HUES6 (cell line): ENCODE measurements around the gene MOV10.
A peak's percentile ranks its signal among the peaks of the same experiment; 100 is the strongest.
"Not testable (repeated sequence)": the region's sequence is repeated elsewhere in the genome, so short reads cannot be mapped to it uniquely, and the experiment has no call there.

Experiments used
- H3K27ac ChIP-seq: 2 replicates; pipeline ENCODE4 v1.7.0; 2013; ENCODE audit warnings: low read depth, mild to moderate bottlenecking, low read length, inconsistent platforms
- H3K27me3 ChIP-seq: 2 replicates; pipeline ENCODE4 v1.6.1; 2013; ENCODE audit warnings: low read length; ENCODE audit not compliant: control insufficient read depth, insufficient read depth
- H3K36me3 ChIP-seq: 2 replicates; pipeline ENCODE4 v1.6.1; 2013; ENCODE audit warnings: low read length; ENCODE audit not compliant: control insufficient read depth, insufficient read depth
- H3K4me1 ChIP-seq: 2 replicates; pipeline ENCODE4 v1.6.1; 2013; ENCODE audit warnings: low read length; ENCODE audit not compliant: control insufficient read depth, insufficient read depth
- H3K4me3 ChIP-seq: 2 replicates; pipeline ENCODE4 v1.5.1; 2013; ENCODE audit warnings: low read depth, low read length
- H3K9ac ChIP-seq: one replicate; pipeline ENCODE4 v1.6.1; 2013; ENCODE audit warnings: mild to moderate bottlenecking, low read length
- H3K9me3 ChIP-seq: 2 replicates; pipeline ENCODE4 v1.6.1; 2013; ENCODE audit warnings: low read depth, low read length; ENCODE audit not compliant: control insufficient read depth, insufficient read depth

Gene MOV10

GRCh38 chr1:112638110-112638428 lies 36.4 kb upstream of the MOV10 start:
- H3K27ac ChIP-seq, result no peak overlapping the region
- H3K4me1 ChIP-seq, result no peaks in the 10 kb centered on the region
- no peaks in the 10 kb centered on the region for H3K27me3 ChIP-seq
- H3K9ac ChIP-seq, result no peak overlapping the region
- peaks cover 6% of the 10 kb centered on the region; the same call in 1 of the 2 replicates for H3K9me3 ChIP-seq
- H3K4me3 ChIP-seq, result no peak overlapping the region
- H3K36me3 ChIP-seq, result peaks cover 3% of the 10 kb centered on the region; the same call in 1 of the 2 replicates

GRCh38 chr1:112640437-112640836 lies 34.0 kb upstream of the MOV10 start:
- not testable (repeated sequence) for H3K27ac ChIP-seq

GRCh38 chr1:112643080-112643479 lies 31.4 kb upstream of the MOV10 start:
- H3K4me3 ChIP-seq, result no peak overlapping the region
- H3K9me3 ChIP-seq, result peaks cover 6% of the 10 kb centered on the region; the same call in 1 of the 2 replicates
- H3K27me3 ChIP-seq, result no peaks in the 10 kb centered on the region
- H3K9ac ChIP-seq, result no peak overlapping the region
- H3K27ac ChIP-seq, result no peak overlapping the region
- H3K4me1 ChIP-seq, result no peaks in the 10 kb centered on the region
- peaks cover 16% of the 10 kb centered on the region for H3K36me3 ChIP-seq

More at GRCh38 chr1:112640437-112640836, 34.0 kb upstream of the MOV10 start:
- H3K4me1 ChIP-seq, H3K36me3 ChIP-seq, H3K27me3 ChIP-seq, H3K9ac ChIP-seq, H3K9me3 ChIP-seq, H3K4me3 ChIP-seq: not testable (repeated sequence)

- Histone ChIP-seq H3K4me1 (no peaks in the 10 kb centered on the region), H3K9ac (no peak overlapping the region), H3K4me3 (no peak overlapping the region), H3K27ac (no peak overlapping the region), H3K9me3 (no peaks in the 10 kb centered on the region), H3K36me3 (peaks cover 43% of the 10 kb centered on the region), H3K27me3 (no peaks in the 10 kb centered on the region)
These were observed 28.2 kb upstream of the MOV10 start for GRCh38 chr1:112646225-112646624.

- no peak overlapping the region for H3K4me3 ChIP-seq
These were observed 23.3 kb upstream of the MOV10 start for GRCh38 chr1:112651205-112651604.

GRCh38 chr1:112665857-112666256 lies 8.6 kb upstream of the MOV10 start:
- peaks cover 93% of the 10 kb centered on the region for H3K36me3 ChIP-seq
- no peak overlapping the region for H3K27ac ChIP-seq
- H3K9me3 ChIP-seq, result no peaks in the 10 kb centered on the region
- no peaks in the 10 kb centered on the region for H3K4me1 ChIP-seq
- H3K9ac ChIP-seq, result no peak overlapping the region
- no peak overlapping the region for H3K4me3 ChIP-seq
- no peaks in the 10 kb centered on the region for H3K27me3 ChIP-seq

More at GRCh38 chr1:112651205-112651604, 23.3 kb upstream of the MOV10 start:
- H3K36me3 ChIP-seq, result peaks cover 68% of the 10 kb centered on the region
- H3K9ac ChIP-seq, result no peak overlapping the region
- no peaks in the 10 kb centered on the region for H3K9me3 ChIP-seq
- no peaks in the 10 kb centered on the region for H3K4me1 ChIP-seq
- no peak overlapping the region for H3K27ac ChIP-seq
- H3K27me3 ChIP-seq, result no peaks in the 10 kb centered on the region

- Histone ChIP-seq H3K27me3 (no peaks in the 10 kb centered on the region), H3K4me3 (no peak overlapping the region), H3K36me3 (peaks cover 90% of the 10 kb centered on the region), H3K27ac (no peak overlapping the region), H3K9me3 (no peaks in the 10 kb centered on the region), H3K4me1 (peaks cover 10% of the 10 kb centered on the region), H3K9ac (no peak overlapping the region)
These were observed 7.5 kb upstream of the MOV10 start for GRCh38 chr1:112666946-112667345.

GRCh38 chr1:112672009-112672408 lies 2.5 kb upstream of the MOV10 start:
- H3K4me3 ChIP-seq, result no peak overlapping the region
- H3K36me3 ChIP-seq, result peaks cover 47% of the 10 kb centered on the region
- no peaks in the 10 kb centered on the region for H3K9me3 ChIP-seq
- H3K9ac ChIP-seq, result peak overlapping the region; percentile 21
- H3K27ac ChIP-seq, result peak overlapping the region; percentile 53; the same call in 1 of the 2 replicates
- peaks cover 17% of the 10 kb centered on the region for H3K27me3 ChIP-seq
- peaks cover 36% of the 10 kb centered on the region for H3K4me1 ChIP-seq

GRCh38 chr1:112672842-112673241 lies 1.6 kb upstream of the MOV10 start:
- Histone ChIP-seq H3K4me3 (no peak overlapping the region), H3K9me3 (no peaks in the 10 kb centered on the region), H3K9ac (no peak overlapping the region), H3K27ac (no peak overlapping the region), H3K36me3 (peaks cover 38% of the 10 kb centered on the region), H3K27me3 (peaks cover 24% of the 10 kb centered on the region), H3K4me1 (peaks cover 36% of the 10 kb centered on the region)

- H3K36me3 ChIP-seq, result peaks cover 29% of the 10 kb centered on the region
- H3K27ac ChIP-seq, result no peak overlapping the region
- peaks cover 24% of the 10 kb centered on the region for H3K27me3 ChIP-seq
- peak overlapping the region; percentile 88 for H3K4me3 ChIP-seq
- H3K4me1 ChIP-seq, result peaks cover 36% of the 10 kb centered on the region
- H3K9me3 ChIP-seq, result no peaks in the 10 kb centered on the region
- H3K9ac ChIP-seq, result peak overlapping the region; percentile 89
These were observed 643 bp upstream of the MOV10 start for GRCh38 chr1:112673592-112674439.

GRCh38 chr1:112674986-112675727 lies 698 bp downstream of the MOV10 start:
- H3K9me3 ChIP-seq, result no peaks in the 10 kb centered on the region
- H3K36me3 ChIP-seq, result peaks cover 16% of the 10 kb centered on the region
- peaks cover 24% of the 10 kb centered on the region for H3K27me3 ChIP-seq
- peak overlapping the region; percentile 88 for H3K4me3 ChIP-seq
- peaks cover 36% of the 10 kb centered on the region for H3K4me1 ChIP-seq
- peak overlapping the region; percentile 78; the same call in 1 of the 2 replicates for H3K27ac ChIP-seq
- H3K9ac ChIP-seq, result peak overlapping the region; percentile 89
